Smooth muscle cell (in vitro differentiated cells): ENCODE data around the gene BRD4. TPM values are rescaled to one million over a fixed set of nuclear protein-coding genes. Genes with fewer than 3 reads are reported as not detected.

Experiments used
- DNase-seq: peaks from one replicate; lab custom pipeline; 2025; ENCODE audit not compliant: unreplicated experiment; lab: John Stamatoyannopoulos, UW
- H2AFZ ChIP-seq: fragments of 200-600 bp; sonication (generic); 2 replicates; pipeline ENCODE4 v1.6.0; 2016; ENCODE audit warnings: antibody characterized with exemption, low read depth, mild to moderate bottlenecking
- H3F3A ChIP-seq: fragments of 200-600 bp; sonication (generic); 2 replicates; pipeline ENCODE4 v1.6.0; 2017; ENCODE audit warnings: antibody characterized with exemption, low read depth
- H3K27ac ChIP-seq: fragments of 200-600 bp; sonication (generic); 2 replicates; pipeline ENCODE4 v1.5.1; 2016; ENCODE audit warnings: low read depth, mild to moderate bottlenecking
- H3K27me3 ChIP-seq: fragments of 200-600 bp; sonication (generic); 2 replicates; pipeline ENCODE4 v1.6.1; 2016; ENCODE audit warnings: low read depth, mild to moderate bottlenecking
- H3K36me3 ChIP-seq: fragments of 200-600 bp; sonication (generic); 2 replicates; pipeline ENCODE4 v1.5.1; 2016; ENCODE audit warnings: low read depth
- H3K4me1 ChIP-seq: fragments of 200-600 bp; sonication (generic); 2 replicates; pipeline ENCODE4 v1.5.1; 2016; ENCODE audit warnings: low read depth
- H3K4me2 ChIP-seq: fragments of 200-600 bp; sonication (generic); 2 replicates; pipeline ENCODE4 v1.6.0; 2016; ENCODE audit warnings: mild to moderate bottlenecking
- H3K4me3 ChIP-seq: fragments of 200-600 bp; sonication (generic); 2 replicates; pipeline ENCODE4 v1.5.1; 2016; ENCODE audit warnings: mild to moderate bottlenecking
- H3K79me2 ChIP-seq: fragments of 200-600 bp; sonication (generic); 2 replicates; pipeline ENCODE4 v1.6.0; 2016; ENCODE audit warnings: low read depth, mild to moderate bottlenecking
- H3K9ac ChIP-seq: fragments of 200-600 bp; sonication (generic); 2 replicates; pipeline ENCODE4 v1.6.0; 2016; ENCODE audit warnings: low read depth
- H3K9me3 ChIP-seq: fragments of 200-600 bp; sonication (generic); replicated peaks from 2 replicates; pipeline ENCODE4 v1.5.1; 2016; ENCODE audit warnings: low read depth
- H4K20me1 ChIP-seq: fragments of 200-600 bp; sonication (generic); 2 replicates; pipeline ENCODE4 v1.6.0; 2016; ENCODE audit warnings: low read depth
- CTCF ChIP-seq: fragments of 200-600 bp; sonication (generic); IDR thresholded peaks from 2 replicates; pipeline ENCODE4 v1.5.1; 2017; ENCODE audit warnings: borderline replicate concordance, mild to moderate bottlenecking, antibody characterized with exemption; ENCODE audit not compliant: insufficient read depth, poor library complexity, severe bottlenecking
- WGBS: methylation state at CpG from one replicate; pipeline ENCODE4 v1.1.7; 2016; ENCODE audit warnings: low lambda C conversion rate; 5-methylcytosine and 5-hydroxymethylcytosine counted together
- polyA plus RNA-seq: library from polyadenylated mRNA; unstranded; fragments of >200 nt; fragmentation: Nextera tagmentation; extraction: Ambion mirVana; gene quantifications from 2 replicates; pipeline ENCODE4 v1.2.1, GENCODE V29; 2016
- total RNA-seq: library from RNA; depleted of rRNA; stranded (reverse); fragments of >200 nt; gene quantifications from 2 replicates; pipeline ENCODE4 v1.2.3, GENCODE V29; 2014

Gene BRD4
- total and polyA plus RNA-seq, 2 experiments from 2014 or later = 24.1 to 102 TPM

GRCh38 chr19:15289673-15290072, 42.7 kb downstream of the BRD4 start:
- no peak overlapping the region for H3K4me3 ChIP-seq
- no peak for DNase-seq
- H4K20me1 ChIP-seq = peaks cover 100% of the 10 kb centered on the region
- TF ChIP-seq CTCF = no peak
- WGBS = 73% methylated on average over 3 of the region's 3 CpGs
- no peak overlapping the region for H3K9ac ChIP-seq
- H3F3A ChIP-seq = peaks cover 19% of the 10 kb centered on the region
- no peak overlapping the region for H3K4me2 ChIP-seq
- H3K27me3 ChIP-seq = no peaks in the 10 kb centered on the region
- H2AFZ ChIP-seq = no peak overlapping the region
- H3K4me1 ChIP-seq = peaks cover 18% of the 10 kb centered on the region
- H3K9me3 ChIP-seq = no peaks in the 10 kb centered on the region
- H3K27ac ChIP-seq = peak overlapping the region; percentile 22
- no peaks in the 10 kb centered on the region for H3K36me3 ChIP-seq
- H3K79me2 ChIP-seq = peaks cover 100% of the 10 kb centered on the region

DNA sequence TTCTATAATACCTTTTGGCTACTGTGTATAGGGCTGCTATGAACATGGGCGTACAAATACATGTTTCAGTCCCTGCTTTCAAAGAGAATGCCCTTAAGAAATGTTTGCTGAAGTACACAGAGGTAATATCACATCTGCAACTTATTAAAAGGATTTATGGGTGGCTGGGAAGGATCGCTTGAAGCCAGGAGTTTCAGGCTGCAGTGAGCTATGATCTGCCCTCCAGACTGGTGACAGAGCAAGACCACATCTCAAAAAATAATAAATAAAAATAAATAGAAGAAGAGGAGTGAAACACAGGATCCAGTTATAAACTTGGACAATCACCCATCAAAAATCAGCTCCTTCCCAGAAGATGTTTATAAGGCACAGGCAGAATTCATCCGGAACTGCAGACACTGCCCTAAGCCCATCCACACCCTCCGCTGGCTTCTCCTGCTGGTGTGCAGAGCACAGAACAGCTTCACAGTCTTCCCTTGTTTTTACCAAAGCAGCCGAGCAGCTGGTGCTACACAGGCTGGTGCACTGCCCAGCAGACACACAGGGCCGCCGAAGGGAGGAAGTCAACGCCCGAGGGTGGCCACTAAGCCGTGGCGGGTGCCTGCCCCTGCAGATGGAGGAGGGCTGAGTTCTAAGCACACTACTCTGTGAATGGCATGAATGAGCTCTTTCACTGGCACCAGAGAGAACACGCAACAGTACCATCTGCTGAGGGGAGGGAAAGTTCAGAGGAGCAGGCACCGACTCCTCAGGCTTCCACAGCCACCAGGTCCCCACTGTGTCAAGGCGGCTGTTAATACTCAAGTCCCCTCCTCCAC, 44.0 kb downstream of the BRD4 start:
- peak overlapping the region; percentile 22 for H3K27ac ChIP-seq
- H3K4me3 ChIP-seq = no peak overlapping the region
- H4K20me1 ChIP-seq = peaks cover 100% of the 10 kb centered on the region
- H3K4me2 ChIP-seq = peak overlapping the region; percentile 42
- H3K9ac ChIP-seq = no peak overlapping the region
- H3K27me3 ChIP-seq = no peaks in the 10 kb centered on the region
- TF ChIP-seq CTCF = no peak
- H3F3A ChIP-seq = peaks cover 22% of the 10 kb centered on the region
- no peak overlapping the region for H2AFZ ChIP-seq
- no peaks in the 10 kb centered on the region for H3K36me3 ChIP-seq
- no peaks in the 10 kb centered on the region for H3K9me3 ChIP-seq
- peaks cover 15% of the 10 kb centered on the region for H3K4me1 ChIP-seq
- WGBS = 55% methylated on average over 14 of the region's 14 CpGs
- H3K79me2 ChIP-seq = peaks cover 100% of the 10 kb centered on the region
- no peak for DNase-seq

GRCh38 chr19:15287496-15287895, 44.8 kb downstream of the BRD4 start:
- no peak overlapping the region for H2AFZ ChIP-seq
- WGBS = 86% methylated on average over 10 of the region's 10 CpGs
- H3F3A ChIP-seq = peaks cover 30% of the 10 kb centered on the region
- H3K9me3 ChIP-seq = no peaks in the 10 kb centered on the region
- H3K79me2 ChIP-seq = peaks cover 100% of the 10 kb centered on the region
- H3K4me1 ChIP-seq = peaks cover 20% of the 10 kb centered on the region
- no peak overlapping the region for H3K4me3 ChIP-seq
- TF ChIP-seq CTCF = no peak
- H3K9ac ChIP-seq = no peak overlapping the region
- DNase-seq = no peak
- no peak overlapping the region for H3K4me2 ChIP-seq
- H3K36me3 ChIP-seq = no peaks in the 10 kb centered on the region
- H3K27ac ChIP-seq = peak overlapping the region; percentile 22
- H3K27me3 ChIP-seq = no peaks in the 10 kb centered on the region
- peaks cover 100% of the 10 kb centered on the region for H4K20me1 ChIP-seq
